Cardiac muscle cell (in vitro differentiated cells and primary cell): ENCODE measurements around the gene ANKRD6. TPM values are rescaled to one million over a fixed set of nuclear protein-coding genes. Genes with fewer than 3 reads are reported as not detected.

ENCODE experiments used
- DNase-seq, 2 donors: peaks; one replicate each; pipeline versions ENCODE4 v3.0.0 to v3.0.0-alpha.2; 2010 to 2017; ENCODE audit warnings: low read depth in 1 of 2, low spot score in 1 of 2
- H3K27ac ChIP-seq: fragments of 200-600 bp; sonication (generic); 2 replicates; pipeline ENCODE4 v1.5.1; 2016
- H3K27me3 ChIP-seq: fragments of 200-600 bp; sonication (generic); 2 replicates; pipeline ENCODE4 v1.6.0; 2016; ENCODE audit warnings: control low read depth
- H3K36me3 ChIP-seq: fragments of 200-600 bp; sonication (generic); 2 replicates; pipeline ENCODE4 v1.5.1; 2016; ENCODE audit warnings: control low read depth
- H3K4me1 ChIP-seq: fragments of 200-600 bp; sonication (generic); 2 replicates; pipeline ENCODE4 v1.8.1; 2017; ENCODE audit warnings: low read depth, mild to moderate bottlenecking, mixed run types
- H3K4me3 ChIP-seq: fragments of 200-600 bp; sonication (generic); 2 replicates; pipeline ENCODE4 v1.5.1; 2016; ENCODE audit warnings: mild to moderate bottlenecking
- H3K9me3 ChIP-seq: fragments of 200-600 bp; sonication (generic); 2 replicates; pipeline ENCODE4 v1.5.1; 2017; ENCODE audit warnings: low read depth, mild to moderate bottlenecking, control low read depth
- CTCF ChIP-seq: IDR thresholded peaks from 2 replicates; pipeline ENCODE4 v1.5.1; 2012; ENCODE audit warnings: low read depth, mild to moderate bottlenecking, low read length
- polyA plus RNA-seq: library from polyadenylated mRNA; unstranded; fragments of >200 nt; fragmentation: Nextera tagmentation; extraction: Ambion mirVana; gene quantifications from 2 replicates; pipeline ENCODE4 v1.2.1, GENCODE V29; 2016
- total RNA-seq: library from RNA; depleted of rRNA; stranded (reverse); fragments of >200 nt; gene quantifications from 2 replicates; pipeline ENCODE4 v1.2.3, GENCODE V29; 2016

Gene ANKRD6
- total and polyA plus RNA-seq, 2 experiments from 2014 or later: 10.3 to 21.5 TPM

- no peak for DNase-seq
Observed at GRCh38 chr6:89661559-89661958, 228.6 kb downstream of the ANKRD6 start.

GRCh38 chr6:89662659-89663223, 229.8 kb downstream of the ANKRD6 start:
- Histone ChIP-seq H3K4me1 (no peaks in the 10 kb centered on the region), H3K36me3 (peaks cover 65% of the 10 kb centered on the region), H3K27me3 (no peaks in the 10 kb centered on the region), H3K27ac (no peak overlapping the region), H3K4me3 (no peak overlapping the region), H3K9me3 (no peaks in the 10 kb centered on the region)
- DNase-seq: no peak
- no peak for TF ChIP-seq CTCF

More at GRCh38 chr6:89661559-89661958, 228.6 kb downstream of the ANKRD6 start:
- Histone ChIP-seq H3K4me1 (no peaks in the 10 kb centered on the region), H3K4me3 (no peak overlapping the region), H3K27me3 (no peaks in the 10 kb centered on the region), H3K9me3 (no peaks in the 10 kb centered on the region), H3K36me3 (peaks cover 64% of the 10 kb centered on the region), H3K27ac (no peak overlapping the region)
- no peak for TF ChIP-seq CTCF

- Histone ChIP-seq H3K4me1 (no peaks in the 10 kb centered on the region), H3K9me3 (no peaks in the 10 kb centered on the region), H3K4me3 (no peak overlapping the region), H3K27me3 (no peaks in the 10 kb centered on the region), H3K27ac (no peak overlapping the region), H3K36me3 (peaks cover 60% of the 10 kb centered on the region)
- TF ChIP-seq CTCF: no peak
- DNase-seq: peak in 1 of 2 donors; percentile 54
Observed at GRCh38 chr6:89667872-89668556, 235.1 kb downstream of the ANKRD6 start.

- Histone ChIP-seq H3K4me1 (no peaks in the 10 kb centered on the region), H3K27me3 (no peaks in the 10 kb centered on the region), H3K36me3 (peaks cover 70% of the 10 kb centered on the region), H3K9me3 (no peaks in the 10 kb centered on the region), H3K27ac (no peak overlapping the region), H3K4me3 (no peak overlapping the region)
- no peak for TF ChIP-seq CTCF
- DNase-seq: peak in 1 of 2 donors; percentile 63
Observed at GRCh38 chr6:89669002-89669401, 236.1 kb downstream of the ANKRD6 start.

- no peak for TF ChIP-seq CTCF
- peaks cover 72% of the 10 kb centered on the region for H3K36me3 ChIP-seq
- H3K9me3 ChIP-seq: no peaks in the 10 kb centered on the region
- H3K27ac ChIP-seq: no peak overlapping the region
- no peak for DNase-seq
- no peak overlapping the region for H3K4me3 ChIP-seq
- H3K4me1 ChIP-seq: no peaks in the 10 kb centered on the region
- H3K27me3 ChIP-seq: no peaks in the 10 kb centered on the region
Observed at GRCh38 chr6:89670935-89671565, 238.1 kb downstream of the ANKRD6 start.
